ENCODE data around the gene ADGRA3.

GRCh38 chr4:22348410-22348809 lies 167.5 kb downstream of the ADGRA3 start:
- no peak for TF ChIP-seq ZBTB11 (tag by site-specific recombination; conservative IDR thresholded peaks at IDR 0.05; ENCODE audit: low read depth)
- no peak for TF ChIP-seq ZSCAN5A (tag by site-specific recombination; IDR thresholded peaks at IDR 0.05)
- no peak for TF ChIP-seq ZNF175 (tag by site-specific recombination; IDR thresholded peaks at IDR 0.05)
- TF ChIP-seq SP2 (tag by site-specific recombination; IDR thresholded peaks at IDR 0.05), result no peak
- no peak for TF ChIP-seq CTCF (tag by site-specific recombination; IDR thresholded peaks at IDR 0.05)
- no peak for TF ChIP-seq ZNF433 (tag by site-specific recombination; IDR thresholded peaks at IDR 0.05; ENCODE audit: low read depth)
- TF ChIP-seq ZNF248 (tag by site-specific recombination; IDR thresholded peaks at IDR 0.05), result no peak

Measured in HEK293 (cell line).